Liver (tissue), 9 donors: ENCODE data around the gene OPA3. TPM values are rescaled to one million over a fixed set of nuclear protein-coding genes. Genes with fewer than 3 reads are reported as not detected.

ENCODE experiments used
- DNase-seq: peaks from one replicate; pipeline ENCODE4 v3.0.0-alpha.2; 2017; ENCODE audit warnings: low spot score
- H3K27ac ChIP-seq, 2 donors: one replicate each; pipeline ENCODE4 v1.7.0; 2013; ENCODE audit warnings: inconsistent platforms in 2 of 2, low read length in 2 of 2, control low read depth in 1 of 2, low read depth in 1 of 2, mild to moderate bottlenecking in 1 of 2
- H3K27me3 ChIP-seq, 4 donors: one replicate each; pipeline versions ENCODE4 v1.6.1 to v1.7.0; 2013; ENCODE audit warnings: low read length in 3 of 4, inconsistent platforms in 1 of 4, mild to moderate bottlenecking in 1 of 4, moderate library complexity in 1 of 4; ENCODE audit not compliant: control insufficient read depth in 4 of 4, insufficient read depth in 4 of 4
- H3K36me3 ChIP-seq, 4 donors: one replicate each; pipeline versions ENCODE4 v1.6.1 to v1.7.0; 2013; ENCODE audit warnings: low read length in 3 of 4, mild to moderate bottlenecking in 3 of 4, low read depth in 1 of 4, moderate library complexity in 1 of 4; ENCODE audit not compliant: control insufficient read depth in 4 of 4, insufficient read depth in 3 of 4
- H3K4me1 ChIP-seq, 4 donors: one replicate each; pipeline versions ENCODE4 v1.6.1 to v1.7.0; 2013; ENCODE audit warnings: low read length in 3 of 4, mild to moderate bottlenecking in 3 of 4, moderate library complexity in 1 of 4; ENCODE audit not compliant: control insufficient read depth in 4 of 4, insufficient read depth in 4 of 4
- H3K4me3 ChIP-seq, 3 donors: one replicate each; pipeline versions ENCODE4 v1.6.1 to v1.7.0; 2013; ENCODE audit warnings: low read length in 3 of 3, control low read depth in 1 of 3, low read depth in 1 of 3, mild to moderate bottlenecking in 1 of 3
- H3K9ac ChIP-seq, 2 donors: one replicate each; pipeline ENCODE4 v1.7.0; 2013; ENCODE audit warnings: low read length in 2 of 2, mild to moderate bottlenecking in 2 of 2, moderate library complexity in 2 of 2, control low read depth in 1 of 2, low read depth in 1 of 2
- H3K9me3 ChIP-seq, 4 donors: one replicate each; pipeline versions ENCODE4 v1.6.1 to v1.7.0; 2013; ENCODE audit warnings: low read length in 3 of 4; ENCODE audit not compliant: control insufficient read depth in 4 of 4
- ATF3 ChIP-seq: IDR thresholded peaks from 2 replicates; pipeline ENCODE4 v1.6.1; 2016; ENCODE audit warnings: antibody characterized with exemption
- CTCF ChIP-seq: fragments of 150-350 bp; IDR thresholded peaks from 2 replicates; pipeline ENCODE4 v1.5.1; 2017; ENCODE audit warnings: improper control_type of control experiment, low read depth, low read length; ENCODE audit not compliant: missing input control
- EGR1 ChIP-seq, 2 donors: IDR thresholded peaks; 2 replicates each; pipeline ENCODE4 v1.6.1; 2016 to 2018; ENCODE audit warnings: antibody characterized with exemption in 2 of 2, low read depth in 2 of 2
- FOXA1 ChIP-seq: IDR thresholded peaks from 2 replicates; pipeline ENCODE4 v1.6.1; 2016; ENCODE audit warnings: antibody characterized with exemption
- FOXA2 ChIP-seq: IDR thresholded peaks from 2 replicates; pipeline ENCODE4 v1.6.1; 2016; ENCODE audit warnings: antibody characterized with exemption
- GABPA ChIP-seq, 2 donors: IDR thresholded peaks in 1 of 2; conservative IDR thresholded peaks in 1 of 2; 2 replicates each; pipeline ENCODE4 v1.6.1; 2016; ENCODE audit warnings: antibody characterized with exemption in 2 of 2, mild to moderate bottlenecking in 1 of 2, moderate library complexity in 1 of 2
- HNF4A ChIP-seq, 2 donors: conservative IDR thresholded peaks; 2 replicates each; pipeline ENCODE4 v1.6.1; 2016; ENCODE audit warnings: antibody characterized with exemption in 2 of 2, mild to moderate bottlenecking in 2 of 2
- HNF4G ChIP-seq: IDR thresholded peaks from 2 replicates; pipeline ENCODE4 v1.6.1; 2016; ENCODE audit warnings: antibody characterized with exemption
- JUND ChIP-seq, 2 donors: IDR thresholded peaks; 2 replicates each; pipeline ENCODE4 v1.6.1; 2016; ENCODE audit warnings: antibody characterized with exemption in 2 of 2
- MAX ChIP-seq: IDR thresholded peaks from 2 replicates; pipeline ENCODE4 v1.6.1; 2016; ENCODE audit warnings: antibody characterized with exemption
- NR2F2 ChIP-seq: IDR thresholded peaks from 2 replicates; pipeline ENCODE4 v1.6.1; 2016; ENCODE audit warnings: antibody characterized with exemption
- RAD21 ChIP-seq, 2 donors: IDR thresholded peaks; 2 replicates each; pipeline ENCODE4 v1.6.1; 2016; ENCODE audit warnings: antibody characterized with exemption in 2 of 2, mild to moderate bottlenecking in 2 of 2
- REST ChIP-seq: IDR thresholded peaks from 2 replicates; pipeline ENCODE4 v1.6.1; 2016; ENCODE audit warnings: antibody characterized with exemption, mild to moderate bottlenecking
- RXRA ChIP-seq, 2 donors: IDR thresholded peaks; 2 replicates each; pipeline ENCODE4 v1.6.1; 2017 to 2018; ENCODE audit warnings: antibody characterized with exemption in 2 of 2, mild to moderate bottlenecking in 1 of 2
- SP1 ChIP-seq: IDR thresholded peaks from 2 replicates; pipeline ENCODE4 v1.6.1; 2018; ENCODE audit warnings: antibody characterized with exemption, mild to moderate bottlenecking
- TAF1 ChIP-seq: conservative IDR thresholded peaks from 2 replicates; pipeline ENCODE4 v1.6.1; 2016; ENCODE audit warnings: antibody characterized with exemption, mild to moderate bottlenecking
- YY1 ChIP-seq: IDR thresholded peaks from 2 replicates; pipeline ENCODE4 v1.6.1; 2016; ENCODE audit warnings: antibody characterized with exemption, mild to moderate bottlenecking
- WGBS: extraction: QIAGEN DNeasy Blood & Tissue Kit; methylation state at CpG from one replicate; pipeline ENCODE4 v1.1.7; 2013; 5-methylcytosine and 5-hydroxymethylcytosine counted together
- polyA plus RNA-seq, 2 donors: library from polyadenylated mRNA; stranded (reverse) in 1 of 2; unstranded in 1 of 2; fragments of 200-250 nt in 1 of 2; fragments of >200 nt in 1 of 2; fragmentation: Nextera tagmentation in 1 of 2; extraction: Ambion mirVana in 1 of 2; gene quantifications; one replicate each; pipeline versions ENCODE4 v1.2.1 to v1.2.3, GENCODE V29; 2013 to 2015
- total RNA-seq, 2 donors: library from RNA; depleted of rRNA; stranded (reverse); fragments of >200 nt; gene quantifications; one replicate each; pipeline ENCODE4 v1.2.3, GENCODE V29; 2014
- donor health status: healthy.
- donor health status: healthy.
- donor health status: healthy.
- donor health status: healthy.
- donor health status: healthy.

OPA3 gene
- total and polyA plus RNA-seq, 4 donors = 3.8 to 9.4 (median 6.2) TPM

GRCh38 chr19:45542234-45542668 lies 42.4 kb downstream of the OPA3 start (continued):
- TF ChIP-seq REST = no peak
- TF ChIP-seq YY1 = no peak
- no peak for TF ChIP-seq SP1
- no peak for TF ChIP-seq GABPA (IDR thresholded peaks at IDR 0.05 in 1 of 2, conservative IDR thresholded peaks at IDR 0.05 in 1 of 2)

GRCh38 chr19:45539459-45539858 lies 45.1 kb downstream of the OPA3 start:
- no peak for DNase-seq
- no peaks in the 10 kb centered on the region for H3K27me3 ChIP-seq
- H3K36me3 ChIP-seq = no peaks in the 10 kb centered on the region
- no peak overlapping the region for H3K4me3 ChIP-seq
- no peaks in the 10 kb centered on the region for H3K4me1 ChIP-seq
- 92% methylated on average over 9 of the region's 9 CpGs for WGBS
- no peak overlapping the region for H3K9ac ChIP-seq
- no peaks in the 10 kb centered on the region for H3K9me3 ChIP-seq
- TF ChIP-seq FOXA2 = no peak
- no peak for TF ChIP-seq EGR1 (IDR thresholded peaks at IDR 0.05; ENCODE audit: low read depth in 2 of 2)
- no peak for TF ChIP-seq CTCF
- TF ChIP-seq REST = no peak
- TF ChIP-seq SP1 = no peak
- no peak for TF ChIP-seq YY1
- TF ChIP-seq GABPA (IDR thresholded peaks at IDR 0.05 in 1 of 2, conservative IDR thresholded peaks at IDR 0.05 in 1 of 2) = no peak
- H3K27ac ChIP-seq = no peak overlapping the region

- H3K4me3 ChIP-seq = no peak overlapping the region
- H3K27me3 ChIP-seq = no peaks in the 10 kb centered on the region
- no peak overlapping the region for H3K27ac ChIP-seq
- WGBS = 98% methylated on average over 1 of the region's 1 CpG
- H3K4me1 ChIP-seq = peaks cover 0 to 11% (median 1%) of the 10 kb centered on the region in 4 donors
- H3K9ac ChIP-seq = no peak overlapping the region
- no peaks in the 10 kb centered on the region for H3K9me3 ChIP-seq
- no peak for DNase-seq
- H3K36me3 ChIP-seq = peaks cover 0 to 2% (median 0%) of the 10 kb centered on the region in 4 donors
- TF ChIP-seq GABPA (IDR thresholded peaks at IDR 0.05 in 1 of 2, conservative IDR thresholded peaks at IDR 0.05 in 1 of 2) (no peak), FOXA2 (no peak), RXRA (IDR thresholded peaks at IDR 0.05) (no peak), YY1 (no peak), FOXA1 (no peak), MAX (no peak), HNF4A (conservative IDR thresholded peaks at IDR 0.05) (no peak), EGR1 (IDR thresholded peaks at IDR 0.05; ENCODE audit: low read depth in 2 of 2) (no peak), SP1 (no peak), JUND (IDR thresholded peaks at IDR 0.05) (no peak), NR2F2 (no peak), REST (no peak), RAD21 (IDR thresholded peaks at IDR 0.05) (no peak), TAF1 (no peak), HNF4G (no peak), ATF3 (no peak)
Measured at GRCh38 chr19:45531349-45531748, 53.3 kb downstream of the OPA3 start.
